Colonic mucosa (tissue), 4 donors: Measurements from ENCODE around the gene ACSL6. TPM values are rescaled to one million over a fixed set of nuclear protein-coding genes. Genes with fewer than 3 reads are reported as not detected.

ENCODE experiments used
- DNase-seq: peaks from one replicate; pipeline ENCODE4 v3.0.0-alpha.2; 2020
- H3K27ac ChIP-seq: fragments of 200-600 bp; one replicate; pipeline ENCODE4 v1.8.0; 2021
- H3K27me3 ChIP-seq: fragments of 200-600 bp; one replicate; pipeline ENCODE4 v1.8.0; 2021
- H3K36me3 ChIP-seq: fragments of 200-600 bp; one replicate; pipeline ENCODE4 v1.8.0; 2021
- H3K4me1 ChIP-seq: fragments of 200-600 bp; one replicate; pipeline ENCODE4 v1.8.0; 2021; ENCODE audit warnings: mild to moderate bottlenecking
- H3K4me3 ChIP-seq: fragments of 200-600 bp; one replicate; pipeline ENCODE4 v1.8.0; 2021
- H3K9ac ChIP-seq, 2 donors: one replicate each; pipeline ENCODE4 v1.7.0; 2013; ENCODE audit warnings: control low read depth in 2 of 2, low read depth in 2 of 2, low read length in 2 of 2
- H3K9me3 ChIP-seq: fragments of 200-600 bp; one replicate; pipeline ENCODE4 v1.8.0; 2021
- CTCF ChIP-seq: fragments of 200-600 bp; IDR thresholded peaks from one replicate; pipeline ENCODE4 v1.8.0; 2022; ENCODE audit warnings: antibody characterized with exemption, mild to moderate bottlenecking
- intact Hi-C: fragments of 100-400 bp; cut with DNase I; formaldehyde crosslinking; loops from one replicate; pipeline ENCODE4 v1.14.1; 2022
- total RNA-seq, 2 donors: library from RNA; stranded (reverse); fragmentation: NEBNext Ultra II Directional in 1 of 2; extraction: Animal tissue kit (Norgen Biotek cat#: 25700) in 1 of 2; gene quantifications; one replicate each; pipeline ENCODE4 v1.2.1, GENCODE V29; 2021
- donor health status: healthy.
- donor health status: DM: no; HTN: no; CAD: no.
- donor health status: DM: no; HTN: no; CAD: no.

The ACSL6 gene
- total RNA-seq, 2 donors from 2014 or later = 0.25 to 0.93 TPM

- H3K4me3 ChIP-seq = no peak overlapping the region
- DNase-seq = peak; percentile 14
- H3K27ac ChIP-seq = no peak overlapping the region
- H3K4me1 ChIP-seq = no peaks in the 10 kb centered on the region
- no peaks in the 10 kb centered on the region for H3K27me3 ChIP-seq
- H3K36me3 ChIP-seq = no peaks in the 10 kb centered on the region
- H3K9ac ChIP-seq = no peak overlapping the region
- no peaks in the 10 kb centered on the region for H3K9me3 ChIP-seq
- no peak for TF ChIP-seq CTCF
- intact Hi-C loops = no loop called here
These were observed 46.2 kb upstream of the ACSL6 start for GRCh38 chr5:132057498-132058255.

GRCh38 chr5:132056610-132057497 is 45.4 kb upstream of the ACSL6 start:
- Histone ChIP-seq H3K9ac (no peak overlapping the region), H3K36me3 (no peaks in the 10 kb centered on the region), H3K27me3 (no peaks in the 10 kb centered on the region), H3K27ac (no peak overlapping the region), H3K9me3 (no peaks in the 10 kb centered on the region), H3K4me3 (no peak overlapping the region), H3K4me1 (no peaks in the 10 kb centered on the region)
- TF ChIP-seq CTCF = no peak
- intact Hi-C loops = no loop called here
- no peak for DNase-seq

GRCh38 chr5:132055808-132056609 is 44.6 kb upstream of the ACSL6 start:
- Histone ChIP-seq H3K4me1 (no peaks in the 10 kb centered on the region), H3K9me3 (no peaks in the 10 kb centered on the region), H3K27ac (no peak overlapping the region), H3K36me3 (no peaks in the 10 kb centered on the region), H3K4me3 (no peak overlapping the region), H3K9ac (no peak overlapping the region), H3K27me3 (no peaks in the 10 kb centered on the region)
- DNase-seq = peak; percentile 24
- intact Hi-C loops = no loop called here
- TF ChIP-seq CTCF = no peak

- Histone ChIP-seq H3K27me3 (no peaks in the 10 kb centered on the region), H3K9ac (no peak overlapping the region), H3K9me3 (no peaks in the 10 kb centered on the region), H3K4me3 (no peak overlapping the region), H3K27ac (no peak overlapping the region), H3K36me3 (no peaks in the 10 kb centered on the region), H3K4me1 (no peaks in the 10 kb centered on the region)
- no peak for DNase-seq
- intact Hi-C loops = no loop called here
- TF ChIP-seq CTCF = no peak
These were observed 44.0 kb upstream of the ACSL6 start for GRCh38 chr5:132055441-132055807.

- H3K36me3 ChIP-seq = no peaks in the 10 kb centered on the region
- intact Hi-C loops = no loop called here
- DNase-seq = no peak
- no peak for TF ChIP-seq CTCF
- H3K27ac ChIP-seq = no peak overlapping the region
- no peaks in the 10 kb centered on the region for H3K4me1 ChIP-seq
- no peak overlapping the region for H3K4me3 ChIP-seq
- H3K9ac ChIP-seq = no peak overlapping the region
- no peaks in the 10 kb centered on the region for H3K27me3 ChIP-seq
- H3K9me3 ChIP-seq = no peaks in the 10 kb centered on the region
These were observed 43.4 kb upstream of the ACSL6 start for GRCh38 chr5:132054697-132055440.
